AG04450 (cell line): ENCODE measurements around the gene HTRA2. TPM values are rescaled to one million over a fixed set of nuclear protein-coding genes. Genes with fewer than 3 reads are reported as not detected.
A peak's percentile ranks its signal among the peaks of the same experiment; 100 is the strongest.

Source experiments
- CTCF ChIA-PET: fragments of 300-600, 350-600 bp; formaldehyde crosslinking; extraction: SDS; loops from one replicate; lab custom pipeline; 2022; ENCODE audit warnings: antibody characterized with exemption, inconsistent platforms; lab: Charles Lee
- POLR2A ChIA-PET: fragments of 350-600 bp; formaldehyde crosslinking; extraction: SDS; loops from one replicate; lab custom pipeline; 2021; ENCODE audit warnings: antibody characterized with exemption, inconsistent platforms; lab: Yijun Ruan, JAX
- DNase-seq: peaks from one replicate; pipeline ENCODE4 v3.0.0-alpha.2; 2011; ENCODE audit warnings: low read depth, low spot score
- H3K27ac ChIP-seq: one replicate; pipeline ENCODE4 v1.5.1; 2012; ENCODE audit warnings: low read depth, low read length, control low read depth
- H3K27me3 ChIP-seq: one replicate; pipeline ENCODE4 v1.6.0; 2012; ENCODE audit warnings: low read length; ENCODE audit not compliant: control insufficient read depth, insufficient read depth
- H3K4me3 ChIP-seq: 2 replicates; pipeline ENCODE4 v1.5.1; 2011; ENCODE audit warnings: mild to moderate bottlenecking, low read depth, low read length, control low read depth
- H3K9me3 ChIP-seq: 2 replicates; pipeline ENCODE4 v1.5.1; 2012; ENCODE audit warnings: low read length; ENCODE audit not compliant: control insufficient read depth, insufficient read depth
- polyA plus RNA-seq: library from polyadenylated mRNA; depleted of rRNA; stranded (reverse); fragments of >200 nt; gene quantifications from 2 replicates; pipeline ENCODE4 v1.2.3, GENCODE V29; 2011
- TF ChIP-seq, protein P1 (sequence below): IDR thresholded peaks from 2 replicates; pipeline ENCODE4 v1.5.1; 2011; ENCODE audit warnings: low read depth, low read length, control low read depth, inconsistent platforms

Gene HTRA2
- polyA plus RNA-seq, 1 experiment, result 20.2 TPM

DNA sequence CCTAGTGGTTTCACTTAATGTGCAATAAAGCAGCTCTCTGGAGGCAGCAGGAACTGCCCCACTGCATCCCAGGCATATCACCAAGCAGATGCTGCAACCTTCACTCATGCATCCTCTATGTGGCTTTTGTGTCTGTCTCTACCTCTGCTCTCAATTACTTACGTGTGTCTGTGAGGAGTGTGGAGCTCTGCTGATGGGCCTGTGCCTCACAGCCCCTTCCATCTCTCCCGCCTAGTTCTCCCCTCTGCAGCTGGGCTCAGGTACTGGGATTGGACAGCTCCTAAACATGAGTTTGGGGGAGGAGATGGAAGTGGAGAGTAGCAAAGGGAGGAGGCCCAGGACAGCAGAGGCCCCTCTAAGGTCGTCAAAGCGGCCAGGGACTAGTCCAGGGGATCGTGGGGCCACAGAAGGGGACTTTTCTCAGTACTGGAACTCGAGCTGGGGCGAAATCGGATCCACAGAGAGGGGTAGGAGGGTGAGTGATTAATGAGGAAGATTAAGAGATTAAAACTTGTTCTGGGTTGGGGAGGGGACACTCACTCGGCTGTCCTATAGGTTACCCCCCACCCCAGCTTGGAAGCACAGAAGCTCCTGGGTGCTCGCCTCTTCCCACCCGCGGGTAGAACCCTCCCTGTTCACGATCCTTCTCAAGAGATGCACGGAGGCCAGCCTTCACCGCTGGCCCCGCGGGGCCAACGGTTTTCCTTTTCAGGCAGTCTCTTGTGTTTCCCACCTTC, 28.2 kb upstream of the HTRA2 start:
- Histone ChIP-seq H3K27ac (no peak overlapping the region), H3K27me3 (peaks cover 40% of the 10 kb centered on the region), H3K4me3 (no peak overlapping the region), H3K9me3 (no peaks in the 10 kb centered on the region; the same call in 1 of the 2 replicates)
- DNase-seq, result no peak
- CTCF ChIA-PET, result interaction anchor here (1.5 kb wide), 1 partner anchor 76 kb away, joined by 5 read pairs; no protein-coding TSS in a partner anchor
- TF ChIP-seq, protein P1, sequence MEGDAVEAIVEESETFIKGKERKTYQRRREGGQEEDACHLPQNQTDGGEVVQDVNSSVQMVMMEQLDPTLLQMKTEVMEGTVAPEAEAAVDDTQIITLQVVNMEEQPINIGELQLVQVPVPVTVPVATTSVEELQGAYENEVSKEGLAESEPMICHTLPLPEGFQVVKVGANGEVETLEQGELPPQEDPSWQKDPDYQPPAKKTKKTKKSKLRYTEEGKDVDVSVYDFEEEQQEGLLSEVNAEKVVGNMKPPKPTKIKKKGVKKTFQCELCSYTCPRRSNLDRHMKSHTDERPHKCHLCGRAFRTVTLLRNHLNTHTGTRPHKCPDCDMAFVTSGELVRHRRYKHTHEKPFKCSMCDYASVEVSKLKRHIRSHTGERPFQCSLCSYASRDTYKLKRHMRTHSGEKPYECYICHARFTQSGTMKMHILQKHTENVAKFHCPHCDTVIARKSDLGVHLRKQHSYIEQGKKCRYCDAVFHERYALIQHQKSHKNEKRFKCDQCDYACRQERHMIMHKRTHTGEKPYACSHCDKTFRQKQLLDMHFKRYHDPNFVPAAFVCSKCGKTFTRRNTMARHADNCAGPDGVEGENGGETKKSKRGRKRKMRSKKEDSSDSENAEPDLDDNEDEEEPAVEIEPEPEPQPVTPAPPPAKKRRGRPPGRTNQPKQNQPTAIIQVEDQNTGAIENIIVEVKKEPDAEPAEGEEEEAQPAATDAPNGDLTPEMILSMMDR, result no peak
- POLR2A ChIA-PET, result interaction anchor here (0.7 to 1.2 kb wide), 3 partner anchors 11 to 809 kb away, joined by 3 to 5 read pairs (median 3); no protein-coding TSS in a partner anchor

DNA sequence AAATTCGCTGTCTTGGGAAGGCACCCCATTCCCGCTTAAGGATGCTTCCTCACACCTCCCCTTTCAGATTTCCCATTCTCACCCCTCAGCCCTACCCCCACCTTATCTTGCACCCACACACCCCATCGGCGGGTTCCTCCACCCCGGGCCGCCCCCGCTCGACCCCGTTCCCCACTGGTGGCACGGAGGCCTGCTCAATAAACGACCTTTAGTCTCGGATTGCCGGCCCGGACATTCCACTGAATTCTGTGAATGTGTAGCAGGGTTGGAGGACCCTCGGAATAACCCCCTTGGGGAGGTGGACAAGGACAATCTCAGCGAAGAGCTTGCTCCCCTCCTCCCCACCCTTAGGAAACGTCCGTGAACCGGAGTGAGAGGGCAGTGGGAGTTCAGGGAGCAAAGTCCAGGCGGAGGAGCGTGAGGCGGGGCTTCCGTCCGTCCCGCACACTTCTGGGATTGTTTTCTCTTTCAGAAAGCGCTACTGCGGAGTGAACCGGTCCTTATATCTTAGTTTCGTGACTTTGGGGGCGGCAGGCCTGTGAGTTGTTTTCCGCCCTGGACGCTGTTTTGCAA, 27.5 kb upstream of the HTRA2 start:
- Histone ChIP-seq H3K27ac (no peak overlapping the region), H3K27me3 (peaks cover 40% of the 10 kb centered on the region), H3K9me3 (no peaks in the 10 kb centered on the region; the same call in 1 of the 2 replicates), H3K4me3 (peak overlapping the region; percentile 62)
- TF ChIP-seq, protein P1, result no peak
- ChIA-PET POLR2A (interaction anchor here (1.2 kb wide), 1 partner anchor 62 kb away, joined by 3 read pairs; no protein-coding TSS in a partner anchor), CTCF (no interaction called here)
- no peak for DNase-seq

DNA sequence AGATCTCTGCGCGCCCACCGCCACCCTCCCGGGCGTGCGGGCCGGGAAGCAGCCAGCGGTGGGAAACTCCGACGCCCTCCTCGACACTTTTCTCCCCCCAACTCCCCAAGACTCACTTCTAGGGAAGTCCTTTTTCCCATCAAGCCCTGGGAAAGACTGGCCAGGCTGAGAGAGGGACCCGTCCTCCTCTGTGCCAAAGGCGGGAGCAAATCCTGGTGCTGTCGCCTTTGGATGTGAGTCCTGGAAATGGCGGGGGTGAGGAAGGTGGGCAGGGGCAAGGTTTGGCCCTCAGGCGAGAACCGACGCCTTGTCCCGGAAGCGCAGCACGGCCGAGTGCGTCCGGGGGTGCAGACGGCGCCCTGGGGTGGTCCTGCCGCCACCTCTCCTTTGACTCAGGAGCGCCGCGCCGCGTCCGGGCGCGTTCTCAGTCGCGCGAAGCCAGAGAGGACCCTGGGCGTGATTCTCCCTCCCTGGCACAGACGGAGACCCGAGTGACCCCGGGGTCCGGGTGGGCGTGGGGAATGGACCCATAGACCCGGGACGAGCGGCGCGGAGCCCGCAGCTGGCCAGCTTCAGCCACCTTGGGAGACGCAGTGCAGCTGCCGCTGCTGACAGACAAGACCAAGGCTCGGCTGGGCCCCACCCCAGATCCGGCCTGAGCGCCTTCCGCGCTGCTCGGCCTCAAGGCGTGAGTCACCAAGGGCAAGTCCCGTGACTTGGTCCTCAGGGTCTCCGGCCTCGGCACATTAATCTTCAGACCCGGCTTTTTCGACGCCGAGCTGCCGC, 26.8 kb upstream of the HTRA2 start:
- ChIA-PET POLR2A (interaction anchor here (1.2 to 2.7 kb wide), 5 partner anchors 15 to 51 kb away, joined by 3 to 12 read pairs (median 4); partner anchors contain the start of genes AUP1, CCDC142, HTRA2 and LOXL3), CTCF (interaction anchor here (1.2 to 2.7 kb wide), 3 partner anchors 20 to 168 kb away, joined by 4 to 11 read pairs (median 9); partner anchors contain the start of genes CCDC142 and TTC31)
- Histone ChIP-seq H3K9me3 (no peaks in the 10 kb centered on the region; the same call in 1 of the 2 replicates), H3K4me3 (peak overlapping the region; percentile 62), H3K27me3 (peaks cover 34% of the 10 kb centered on the region), H3K27ac (peak overlapping the region; percentile 90)
- TF ChIP-seq, protein P1, result peak; percentile 40
- DNase-seq, result peak; percentile 58

DNA sequence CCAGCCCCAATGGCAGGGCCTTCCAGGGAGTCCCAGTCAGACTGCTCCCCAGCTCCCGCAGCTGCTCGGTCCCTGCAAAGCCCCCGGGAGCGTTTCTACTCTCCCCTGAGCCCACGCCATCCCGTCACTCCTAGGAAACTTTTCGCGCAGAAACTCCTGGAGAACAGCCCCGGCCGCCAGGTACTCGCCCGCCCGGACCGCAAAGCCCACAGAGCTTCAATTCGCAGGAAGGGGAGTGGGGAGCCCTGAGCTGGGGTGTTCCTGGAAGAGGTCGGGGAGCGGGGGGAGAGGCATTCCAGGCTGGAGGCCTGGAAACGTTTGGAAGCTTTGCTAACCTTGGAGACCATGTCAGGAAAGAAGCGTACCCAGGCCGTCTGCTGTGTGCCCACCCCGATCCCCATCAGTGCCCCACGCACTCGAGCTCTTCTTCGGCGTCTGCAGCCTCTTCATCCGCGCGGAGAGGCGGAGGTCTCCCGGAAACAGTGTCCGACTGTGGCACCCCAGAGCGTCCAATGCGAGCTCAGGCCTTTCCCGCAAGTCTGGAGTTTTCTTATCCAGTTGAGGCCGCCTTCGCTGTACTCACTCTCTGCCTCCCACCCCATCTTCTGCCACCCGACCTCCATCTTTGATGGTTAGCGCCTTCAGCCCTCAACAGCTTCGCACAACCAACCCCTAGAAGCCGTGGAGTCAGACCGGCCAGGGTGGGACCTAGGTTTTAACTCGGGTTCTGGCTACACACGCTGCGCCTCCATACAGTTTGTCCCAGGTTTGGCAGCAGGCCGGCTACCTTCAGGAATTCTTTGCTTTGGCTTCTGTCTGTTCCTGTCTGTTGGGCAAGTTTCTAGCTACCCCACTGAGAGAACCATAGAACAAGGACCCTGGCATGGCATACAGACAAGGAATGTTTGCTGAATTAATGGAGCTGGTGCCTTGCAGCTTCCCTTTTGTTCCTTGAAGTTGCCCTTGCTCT, 25.9 kb upstream of the HTRA2 start:
- H3K27me3 ChIP-seq, result peaks cover 27% of the 10 kb centered on the region
- H3K9me3 ChIP-seq, result no peaks in the 10 kb centered on the region; the same call in 1 of the 2 replicates
- TF ChIP-seq, protein P1, result no peak
- H3K4me3 ChIP-seq, result peak overlapping the region; percentile 62
- ChIA-PET POLR2A (interaction anchor here (0.5 to 2.7 kb wide), 6 partner anchors 16 to 283 kb away, joined by 3 to 12 read pairs (median 4); partner anchors contain the start of genes AUP1, CCDC142, HTRA2 and LOXL3), CTCF (interaction anchor here (0.9 to 2.7 kb wide), 4 partner anchors 21 to 169 kb away, joined by 3 to 11 read pairs (median 6); partner anchors contain the start of genes CCDC142 and TTC31)
- H3K27ac ChIP-seq, result peak overlapping the region; percentile 90
- DNase-seq, result no peak
